OCI-LY1 (cell line): ENCODE results near the gene METRN.
"Not testable (repeated sequence)": the region's sequence is repeated elsewhere in the genome, so short reads cannot be mapped to it uniquely, and the experiment has no call there.

Experiments
- H2AFZ ChIP-seq: fragments of 200-600 bp; sonication (generic), shearing (Covaris generic); 2 replicates; pipeline ENCODE4 v1.6.0; 2014; ENCODE audit warnings: antibody characterized with exemption, mild to moderate bottlenecking, low read length
- H3F3A ChIP-seq: fragments of 200-600 bp; sonication (generic), shearing (Covaris generic); 2 replicates; pipeline ENCODE4 v1.6.0; 2014; ENCODE audit warnings: mild to moderate bottlenecking, antibody characterized with exemption, low read length, moderate library complexity; ENCODE audit not compliant: insufficient read depth
- H3K27ac ChIP-seq: fragments of 200-600 bp; sonication (generic); 2 replicates; pipeline ENCODE4 v1.5.1; 2014; ENCODE audit warnings: low read length, mixed run types, mild to moderate bottlenecking, low read depth; ENCODE audit not compliant: poor library complexity, severe bottlenecking
- H3K27me3 ChIP-seq: fragments of 200-600 bp; sonication (generic); 2 replicates; pipeline ENCODE4 v1.6.0; 2014; ENCODE audit warnings: antibody characterized with exemption, mild to moderate bottlenecking, low read length, moderate library complexity; ENCODE audit not compliant: insufficient read depth
- H3K36me3 ChIP-seq: fragments of 200-600 bp; sonication (generic); 2 replicates; pipeline ENCODE4 v1.6.1; 2014; ENCODE audit warnings: mild to moderate bottlenecking, antibody characterized with exemption, low read length, moderate library complexity, mixed read lengths; ENCODE audit not compliant: insufficient read depth
- H3K4me1 ChIP-seq: fragments of 200-600 bp; sonication (generic); 2 replicates; pipeline ENCODE4 v1.5.1; 2014; ENCODE audit warnings: mild to moderate bottlenecking, low read length, moderate library complexity; ENCODE audit not compliant: insufficient read depth, severe bottlenecking
- H3K4me2 ChIP-seq: fragments of 200-600 bp; sonication (generic), shearing (Covaris generic); 2 replicates; pipeline ENCODE4 v1.6.1; 2014; ENCODE audit warnings: low read length
- H3K4me3 ChIP-seq: fragments of 200-600 bp; sonication (generic); 2 replicates; pipeline ENCODE4 v1.5.1; 2014; ENCODE audit warnings: low read length, low read depth, mild to moderate bottlenecking, mixed read lengths; ENCODE audit not compliant: poor library complexity, severe bottlenecking
- H3K79me2 ChIP-seq: fragments of 200-600 bp; shearing (Covaris generic); 2 replicates; pipeline ENCODE4 v1.6.1; 2016; ENCODE audit warnings: mixed run types, low read length, mixed read lengths; ENCODE audit not compliant: insufficient read depth
- H3K9ac ChIP-seq: fragments of 200-600 bp; sonication (generic), shearing (Covaris generic); 2 replicates; pipeline ENCODE4 v1.6.1; 2014; ENCODE audit warnings: mild to moderate bottlenecking, low read length, mixed read lengths
- H3K9me2 ChIP-seq: fragments of 200-600 bp; sonication (generic), shearing (Covaris generic); 2 replicates; pipeline ENCODE4 v1.6.1; 2014; ENCODE audit warnings: low read depth, mild to moderate bottlenecking, low read length, mixed read lengths
- H3K9me3 ChIP-seq: fragments of 200-600 bp; shearing (Covaris generic); 2 replicates; pipeline ENCODE4 v1.6.1; 2014; ENCODE audit warnings: low read length, mixed read lengths
- H4K20me1 ChIP-seq: fragments of 200-600 bp; sonication (generic), shearing (Covaris generic); 2 replicates; pipeline ENCODE4 v1.6.0; 2016; ENCODE audit warnings: mild to moderate bottlenecking, low read length; ENCODE audit not compliant: insufficient read depth
- CTCF ChIP-seq: fragments of 200-600 bp; sonication (generic), shearing (Covaris generic); IDR thresholded peaks from 2 replicates; pipeline ENCODE4 v1.5.1; 2017; ENCODE audit warnings: mild to moderate bottlenecking, antibody characterized with exemption, low read length, moderate library complexity, mixed read lengths
- EZH2 ChIP-seq: fragments of 200-600 bp; sonication (generic), shearing (Covaris generic); IDR thresholded peaks from 2 replicates; pipeline ENCODE4 v1.8.0; 2017; ENCODE audit warnings: borderline replicate concordance, mixed run types, mild to moderate bottlenecking, antibody characterized with exemption, low read length, moderate library complexity, mixed read lengths

The METRN gene

DNA sequence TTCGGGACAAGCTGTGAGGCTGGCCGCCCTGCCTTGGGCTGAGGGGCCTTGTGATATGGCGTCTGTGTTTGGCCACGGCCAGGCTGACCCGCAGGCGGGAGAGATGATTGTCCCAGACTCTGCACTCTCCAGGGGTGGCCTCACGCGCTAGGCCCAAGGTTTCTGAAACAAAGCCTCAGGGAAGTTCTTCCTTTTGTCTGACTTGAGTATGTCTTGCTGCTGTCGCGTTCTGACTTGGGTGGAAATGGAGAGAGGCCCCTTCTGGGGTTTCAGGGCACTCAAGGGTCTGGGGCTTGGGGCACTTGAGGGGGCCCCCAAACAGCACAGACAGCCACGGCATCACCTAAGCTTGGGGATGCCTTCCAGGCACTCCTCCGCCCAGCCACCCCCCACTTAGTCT is 3.8 kb upstream of the METRN start:
- H3K9me2 ChIP-seq = no peaks in the 10 kb centered on the region
- TF ChIP-seq CTCF = no peak
- no peak overlapping the region for H3K9ac ChIP-seq
- no peaks in the 10 kb centered on the region for H3F3A ChIP-seq
- H3K4me2 ChIP-seq = no peak overlapping the region
- H3K9me3 ChIP-seq = no peaks in the 10 kb centered on the region
- no peak overlapping the region for H3K4me3 ChIP-seq
- H3K36me3 ChIP-seq = no peaks in the 10 kb centered on the region
- H3K4me1 ChIP-seq = peaks cover 11% of the 10 kb centered on the region
- no peaks in the 10 kb centered on the region for H4K20me1 ChIP-seq
- H3K27ac ChIP-seq = no peak overlapping the region
- H3K79me2 ChIP-seq = no peaks in the 10 kb centered on the region
- peaks cover 16% of the 10 kb centered on the region for H3K27me3 ChIP-seq
- no peak overlapping the region for H2AFZ ChIP-seq

GRCh38 chr16:711548-712320 is 3.2 kb upstream of the METRN start:
- Histone ChIP-seq H3K27me3 (peaks cover 22% of the 10 kb centered on the region), H4K20me1 (no peaks in the 10 kb centered on the region), H3K9ac (no peak overlapping the region), H3K27ac (no peak overlapping the region), H3K36me3 (no peaks in the 10 kb centered on the region), H3K4me1 (peaks cover 15% of the 10 kb centered on the region), H2AFZ (no peak overlapping the region), H3K4me3 (no peak overlapping the region), H3F3A (no peaks in the 10 kb centered on the region), H3K4me2 (no peak overlapping the region), H3K79me2 (no peaks in the 10 kb centered on the region), H3K9me3 (no peaks in the 10 kb centered on the region), H3K9me2 (no peaks in the 10 kb centered on the region)
- peak; percentile 79 for TF ChIP-seq CTCF
- TF ChIP-seq EZH2 = no peak

DNA sequence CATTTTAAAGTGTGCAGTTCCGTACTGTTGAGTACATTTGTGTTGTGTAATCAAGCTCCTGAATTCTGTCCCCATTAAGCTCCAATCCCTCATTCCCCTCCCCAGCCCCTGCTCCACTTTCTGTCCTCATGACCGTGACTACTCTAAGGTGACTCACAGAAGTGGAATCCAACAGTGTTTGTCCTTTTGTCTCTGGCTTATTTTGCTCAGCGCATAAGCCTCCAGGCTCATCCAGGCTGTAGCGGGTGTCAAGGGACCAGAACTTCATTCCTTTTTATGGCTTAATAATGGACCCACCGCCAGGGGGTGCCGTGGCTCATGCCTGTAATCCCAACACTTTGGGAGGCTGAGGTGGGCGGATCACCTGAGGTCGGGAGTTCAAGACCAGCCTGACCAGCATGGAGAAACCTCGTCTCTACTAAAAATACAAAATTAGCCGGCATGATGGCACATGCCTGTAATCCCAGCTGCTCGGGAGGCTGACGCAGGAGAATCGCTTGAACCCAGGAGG is 2.1 kb upstream of the METRN start:
- not testable (repeated sequence) for H2AFZ ChIP-seq, H3F3A ChIP-seq, H3K4me2 ChIP-seq, H3K9ac ChIP-seq, H3K79me2 ChIP-seq, H3K36me3 ChIP-seq, H3K9me3 ChIP-seq, H4K20me1 ChIP-seq, H3K9me2 ChIP-seq, H3K27ac ChIP-seq, H3K4me3 ChIP-seq
- peaks cover 15% of the 10 kb centered on the region for H3K4me1 ChIP-seq
- peaks cover 22% of the 10 kb centered on the region for H3K27me3 ChIP-seq
- TF ChIP-seq CTCF = peak; percentile 35
